Measurements from ENCODE around the gene PREPL. TPM values are rescaled to one million over a fixed set of nuclear protein-coding genes. Genes with fewer than 3 reads are reported as not detected.

The PREPL gene
- polyA plus RNA-seq, 1 donor from 2014 or later, result 13.1 TPM

DNA sequence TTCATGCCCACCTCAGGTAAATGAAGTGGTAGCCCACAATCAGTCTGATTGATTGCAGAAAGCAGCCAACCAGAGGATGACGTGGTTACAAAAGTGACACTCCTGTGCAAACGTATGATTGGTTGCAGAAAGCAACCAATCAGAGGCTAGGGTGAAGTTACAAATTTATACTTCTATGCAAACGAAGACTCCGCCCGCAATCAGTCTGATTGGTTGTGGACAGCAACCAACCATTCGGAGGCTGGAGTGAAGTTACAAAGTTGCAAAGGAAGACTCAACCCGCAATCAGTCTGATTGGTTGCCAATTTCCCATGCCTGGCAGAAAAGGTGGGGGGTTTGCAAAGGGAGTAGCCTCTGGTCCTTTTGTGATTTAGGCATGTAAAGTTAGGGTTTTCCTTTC is 90.0 kb downstream of the PREPL start:
- Mint-ChIP-seq H3K9me3 (peaks cover 3 to 21% (median 5%) of the 10 kb centered on the region in 3 donors), H3K36me3 (peaks cover 1% of the 10 kb centered on the region), H3K27ac (no peak overlapping the region), H3K27me3 (no peaks in the 10 kb centered on the region), H3K4me3 (no peak overlapping the region), H3K4me1 (peaks cover 0 to 9% (median 6%) of the 10 kb centered on the region in 3 donors)

DNA sequence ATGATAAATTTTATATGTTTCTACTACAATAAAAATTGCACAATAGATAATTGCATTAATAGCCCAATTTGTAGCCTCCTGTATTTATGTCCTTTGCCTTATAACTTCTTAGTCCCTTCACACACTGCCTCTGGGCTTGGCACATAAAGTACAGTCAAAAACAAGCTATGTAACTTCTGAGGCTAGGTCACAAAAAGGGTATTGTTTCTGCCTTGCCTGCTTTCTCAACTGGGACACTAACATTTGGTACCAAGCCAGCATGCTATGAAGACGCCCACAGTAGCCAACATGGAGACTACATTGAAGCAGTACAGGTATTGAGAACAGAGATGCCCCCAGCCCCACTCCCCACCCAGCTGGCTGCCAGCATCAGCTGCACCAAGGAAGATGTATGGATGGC is 91.5 kb downstream of the PREPL start:
- Mint-ChIP-seq H3K9me3 (peaks cover 3 to 21% (median 5%) of the 10 kb centered on the region in 3 donors), H3K36me3 (peaks cover 1% of the 10 kb centered on the region), H3K27ac (no peak overlapping the region), H3K4me1 (peaks cover 0 to 9% (median 6%) of the 10 kb centered on the region in 3 donors), H3K4me3 (peak overlapping the region in 1 of 4 donors; percentile 6), H3K27me3 (no peaks in the 10 kb centered on the region)

DNA sequence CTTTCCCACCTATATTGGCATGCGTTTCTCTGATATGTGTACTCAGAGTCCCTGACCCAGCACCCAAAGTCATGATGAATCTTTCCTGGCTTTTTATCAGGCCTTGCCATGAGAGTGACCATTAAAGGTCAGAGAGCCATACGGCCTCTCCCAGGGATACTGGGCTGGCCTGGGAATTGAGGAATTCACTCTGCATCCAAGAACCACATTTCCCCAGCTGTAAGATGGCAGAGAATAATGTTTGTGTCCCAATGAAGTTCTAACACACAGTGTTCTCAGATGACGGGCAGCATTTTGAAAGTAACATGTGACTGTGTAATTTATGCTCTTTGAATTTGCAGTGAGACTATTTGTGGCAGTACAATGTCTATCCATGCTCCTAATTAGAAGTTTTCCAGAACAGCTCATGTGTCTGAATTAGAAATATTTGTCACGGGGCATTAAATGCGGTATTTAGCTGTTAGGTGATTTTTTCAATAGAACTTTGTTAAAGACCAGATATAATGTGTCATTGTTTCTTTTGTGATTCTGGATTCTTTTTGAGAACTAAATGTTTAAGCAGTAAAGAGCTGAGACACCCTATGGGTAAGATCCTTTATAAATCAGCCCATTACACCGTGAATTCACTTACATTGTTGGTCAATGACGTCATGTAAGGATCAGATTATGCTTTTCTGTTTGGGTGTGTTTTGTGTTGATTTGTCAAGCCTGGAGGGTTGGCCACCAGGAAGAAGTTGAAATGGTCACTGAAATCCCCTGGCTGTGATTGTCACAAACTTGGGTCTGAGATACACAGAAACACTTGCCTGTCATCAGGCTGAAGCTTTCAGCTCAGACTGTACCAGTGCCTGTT is 93.3 kb downstream of the PREPL start:
- H3K27ac Mint-ChIP-seq, result no peak overlapping the region
- H3K4me1 Mint-ChIP-seq, result peaks cover 0 to 9% (median 6%) of the 10 kb centered on the region in 3 donors
- H3K27me3 Mint-ChIP-seq, result no peaks in the 10 kb centered on the region
- peaks cover 1% of the 10 kb centered on the region for H3K36me3 Mint-ChIP-seq
- no peak overlapping the region for H3K4me3 Mint-ChIP-seq
- peaks cover 3 to 21% (median 5%) of the 10 kb centered on the region in 3 donors for H3K9me3 Mint-ChIP-seq

Other genes starting within 250 kb of the PREPL start
- 40.7 TPM for gene PPM1B, start 192.6 kb downstream of the PREPL start, polyA plus RNA-seq
- gene SLC3A1, start 86.0 kb downstream of the PREPL start, polyA plus RNA-seq, result 0.24 TPM
- 12.2 TPM for gene CAMKMT, start 453 bp upstream of the PREPL start, polyA plus RNA-seq